ENCODE results near the gene VWF. TPM values are rescaled to one million over a fixed set of nuclear protein-coding genes. Genes with fewer than 3 reads are reported as not detected.

VWF gene
- total RNA-seq, 1 experiment from 2014 or later: not detected

GRCh38 chr12:6084261-6084968, 40.1 kb downstream of the VWF start:
- Histone ChIP-seq H3K9ac (ENCODE audit: low read length) (0 out of 2 replicates have a peak overlapping the region, but pooled peaks have one; percentile 5), H3K4me3 (ENCODE audit: low read length) (no peak overlapping the region), H3K4me1 (ENCODE audit: insufficient read depth, low read length) (peaks cover 35% of the 10 kb centered on the region), H3K27ac (ENCODE audit: low read length) (peak overlapping the region; percentile 58), H3K9me2 (replicated peaks; ENCODE audit: low read length) (no peaks in the 10 kb centered on the region), H3K79me2 (ENCODE audit: low read length) (no peaks in the 10 kb centered on the region), H3K4me2 (ENCODE audit: low read length) (peak overlapping the region; percentile 68), H4K20me1 (ENCODE audit: low read length) (no peaks in the 10 kb centered on the region), H3K36me3 (ENCODE audit: low read depth, low read length) (no peaks in the 10 kb centered on the region), H3K9me3 (ENCODE audit: low read length) (no peaks in the 10 kb centered on the region), H2AFZ (ENCODE audit: low read length) (peak overlapping the region; percentile 15; the same call in 1 of the 2 replicates), H3F3A (ENCODE audit: low read length, unreplicated experiment) (no peaks in the 10 kb centered on the region), H3K27me3 (ENCODE audit: low read length) (no peaks in the 10 kb centered on the region)
- ATAC-seq (peak; percentile 55), DNase-seq (peak; percentile 86)
- CTCF ChIA-PET: interaction anchor here (0.5 to 1.0 kb wide), 3 partner anchors 110 to 368 kb away, joined by 3 to 5 read pairs (median 3); no protein-coding TSS in a partner anchor
- TF ChIP-seq, protein P1, sequence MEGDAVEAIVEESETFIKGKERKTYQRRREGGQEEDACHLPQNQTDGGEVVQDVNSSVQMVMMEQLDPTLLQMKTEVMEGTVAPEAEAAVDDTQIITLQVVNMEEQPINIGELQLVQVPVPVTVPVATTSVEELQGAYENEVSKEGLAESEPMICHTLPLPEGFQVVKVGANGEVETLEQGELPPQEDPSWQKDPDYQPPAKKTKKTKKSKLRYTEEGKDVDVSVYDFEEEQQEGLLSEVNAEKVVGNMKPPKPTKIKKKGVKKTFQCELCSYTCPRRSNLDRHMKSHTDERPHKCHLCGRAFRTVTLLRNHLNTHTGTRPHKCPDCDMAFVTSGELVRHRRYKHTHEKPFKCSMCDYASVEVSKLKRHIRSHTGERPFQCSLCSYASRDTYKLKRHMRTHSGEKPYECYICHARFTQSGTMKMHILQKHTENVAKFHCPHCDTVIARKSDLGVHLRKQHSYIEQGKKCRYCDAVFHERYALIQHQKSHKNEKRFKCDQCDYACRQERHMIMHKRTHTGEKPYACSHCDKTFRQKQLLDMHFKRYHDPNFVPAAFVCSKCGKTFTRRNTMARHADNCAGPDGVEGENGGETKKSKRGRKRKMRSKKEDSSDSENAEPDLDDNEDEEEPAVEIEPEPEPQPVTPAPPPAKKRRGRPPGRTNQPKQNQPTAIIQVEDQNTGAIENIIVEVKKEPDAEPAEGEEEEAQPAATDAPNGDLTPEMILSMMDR (conservative IDR thresholded peaks at IDR 0.05; ENCODE audit: low read depth, low read length): no peak
- no peak for TF ChIP-seq EZH2phosphoT487 (IDR thresholded peaks at IDR 0.05; ENCODE audit: borderline replicate concordance, low read length)
- TF ChIP-seq EZH2 (IDR thresholded peaks at IDR 0.05; ENCODE audit: low read length, unreplicated experiment): no peak
- BruUV-seq (replicated peaks): no TSS peak
- intact Hi-C loops (cut with micrococcal nuclease): no loop called here
- POLR2A ChIA-PET (ENCODE audit: unreplicated experiment): interaction anchor here (0.5 to 0.6 kb wide), 2 partner anchors 78 to 605 kb away, joined by 3 to 4 read pairs; no protein-coding TSS in a partner anchor

GRCh38 chr12:6083601-6084000, 40.9 kb downstream of the VWF start:
- intact Hi-C loops (cut with micrococcal nuclease): no loop called here
- Histone ChIP-seq H3K9me3 (ENCODE audit: low read length) (no peaks in the 10 kb centered on the region), H3K36me3 (ENCODE audit: low read depth, low read length) (no peaks in the 10 kb centered on the region), H3K4me2 (ENCODE audit: low read length) (no peak overlapping the region), H3F3A (ENCODE audit: low read length, unreplicated experiment) (no peaks in the 10 kb centered on the region), H3K27ac (ENCODE audit: low read length) (no peak overlapping the region), H4K20me1 (ENCODE audit: low read length) (no peaks in the 10 kb centered on the region), H3K9me2 (replicated peaks; ENCODE audit: low read length) (no peaks in the 10 kb centered on the region), H3K27me3 (ENCODE audit: low read length) (no peaks in the 10 kb centered on the region), H3K4me1 (ENCODE audit: insufficient read depth, low read length) (peaks cover 28% of the 10 kb centered on the region), H3K4me3 (ENCODE audit: low read length) (no peak overlapping the region), H3K79me2 (ENCODE audit: low read length) (no peaks in the 10 kb centered on the region), H3K9ac (ENCODE audit: low read length) (no peak overlapping the region), H2AFZ (ENCODE audit: low read length) (no peak overlapping the region)
- ATAC-seq: no peak
- ChIA-PET POLR2A (ENCODE audit: unreplicated experiment) (no interaction called here), CTCF (no interaction called here)
- no peak for DNase-seq
- no TSS peak for BruUV-seq (replicated peaks)
- TF ChIP-seq EZH2 (IDR thresholded peaks at IDR 0.05; ENCODE audit: low read length, unreplicated experiment) (no peak), EZH2phosphoT487 (IDR thresholded peaks at IDR 0.05; ENCODE audit: borderline replicate concordance, low read length) (no peak)
- TF ChIP-seq, protein P1 (conservative IDR thresholded peaks at IDR 0.05; ENCODE audit: low read depth, low read length): no peak

- H3K9ac ChIP-seq (ENCODE audit: low read length): no peak overlapping the region
- H3K27me3 ChIP-seq (ENCODE audit: low read length): no peaks in the 10 kb centered on the region
- no peaks in the 10 kb centered on the region for H4K20me1 ChIP-seq (ENCODE audit: low read length)
- H2AFZ ChIP-seq (ENCODE audit: low read length): no peak overlapping the region
- TF ChIP-seq, protein P1 (conservative IDR thresholded peaks at IDR 0.05; ENCODE audit: low read depth, low read length): no peak
- ATAC-seq (no peak), DNase-seq (no peak)
- H3K4me1 ChIP-seq (ENCODE audit: insufficient read depth, low read length): peaks cover 25% of the 10 kb centered on the region
- no TSS peak for BruUV-seq (replicated peaks)
- H3K9me2 ChIP-seq (replicated peaks; ENCODE audit: low read length): no peaks in the 10 kb centered on the region
- no peak overlapping the region for H3K4me3 ChIP-seq (ENCODE audit: low read length)
- intact Hi-C loops (cut with micrococcal nuclease): no loop called here
- H3K4me2 ChIP-seq (ENCODE audit: low read length): no peak overlapping the region
- H3F3A ChIP-seq (ENCODE audit: low read length, unreplicated experiment): no peaks in the 10 kb centered on the region
- H3K27ac ChIP-seq (ENCODE audit: low read length): no peak overlapping the region
- ChIA-PET POLR2A (ENCODE audit: unreplicated experiment) (no interaction called here), CTCF (no interaction called here)
- H3K36me3 ChIP-seq (ENCODE audit: low read depth, low read length): no peaks in the 10 kb centered on the region
- H3K79me2 ChIP-seq (ENCODE audit: low read length): no peaks in the 10 kb centered on the region
- H3K9me3 ChIP-seq (ENCODE audit: low read length): no peaks in the 10 kb centered on the region
These were observed 41.9 kb downstream of the VWF start for GRCh38 chr12:6082613-6083012.

All from PC-3 (cell line).